ENCODE results near the gene TRH. TPM values are rescaled to one million over a fixed set of nuclear protein-coding genes. Genes with fewer than 3 reads are reported as not detected.

Gene TRH
- total RNA-seq, 4 donors from 2014 or later: not detected

GRCh38 chr3:129983561-129983960 lies 9.0 kb downstream of the TRH start:
- Histone ChIP-seq H3K27ac (no peak overlapping the region), H3K4me3 (no peak overlapping the region), H3K4me1 (no peaks in the 10 kb centered on the region), H3K9me3 (no peaks in the 10 kb centered on the region), H3K36me3 (no peaks in the 10 kb centered on the region), H3K27me3 (no peaks in the 10 kb centered on the region)
- no peak for DNase-seq
- TF ChIP-seq CTCF (IDR thresholded peaks at IDR 0.05) (no peak), POLR2A (IDR thresholded peaks at IDR 0.05) (no peak)

- Histone ChIP-seq H3K4me3 (no peak overlapping the region), H3K27ac (no peak overlapping the region), H3K4me1 (no peaks in the 10 kb centered on the region), H3K9me3 (no peaks in the 10 kb centered on the region), H3K36me3 (no peaks in the 10 kb centered on the region), H3K27me3 (no peaks in the 10 kb centered on the region)
- TF ChIP-seq CTCF (IDR thresholded peaks at IDR 0.05) (no peak), POLR2A (IDR thresholded peaks at IDR 0.05) (no peak)
- no peak for DNase-seq
Observed at GRCh38 chr3:129984125-129984524, 9.6 kb downstream of the TRH start.

GRCh38 chr3:129985113-129985512 lies 10.6 kb downstream of the TRH start:
- Histone ChIP-seq H3K4me1 (no peaks in the 10 kb centered on the region), H3K4me3 (no peak overlapping the region), H3K9me3 (no peaks in the 10 kb centered on the region), H3K36me3 (no peaks in the 10 kb centered on the region), H3K27ac (no peak overlapping the region), H3K27me3 (no peaks in the 10 kb centered on the region)
- DNase-seq: no peak
- TF ChIP-seq CTCF (IDR thresholded peaks at IDR 0.05) (no peak), POLR2A (IDR thresholded peaks at IDR 0.05) (no peak)

- TF ChIP-seq POLR2A (IDR thresholded peaks at IDR 0.05): no peak
- TF ChIP-seq CTCF (IDR thresholded peaks at IDR 0.05): no peak
- H3K9me3 ChIP-seq: no peaks in the 10 kb centered on the region
Observed at GRCh38 chr3:129988429-129988828, 13.9 kb downstream of the TRH start.

GRCh38 chr3:129989414-129989813 lies 14.9 kb downstream of the TRH start:
- no peak for DNase-seq
- H3K4me1 ChIP-seq: no peaks in the 10 kb centered on the region
- H3K36me3 ChIP-seq: no peaks in the 10 kb centered on the region
- H3K27ac ChIP-seq: no peak overlapping the region
- H3K9me3 ChIP-seq: no peaks in the 10 kb centered on the region
- no peaks in the 10 kb centered on the region for H3K27me3 ChIP-seq
- no peak for TF ChIP-seq CTCF (IDR thresholded peaks at IDR 0.05)
- no peak overlapping the region for H3K4me3 ChIP-seq

More at GRCh38 chr3:129988429-129988828, 13.9 kb downstream of the TRH start:
- no peak overlapping the region for H3K27ac ChIP-seq
- no peaks in the 10 kb centered on the region for H3K36me3 ChIP-seq
- H3K4me1 ChIP-seq: no peaks in the 10 kb centered on the region
- peak in 1 of 3 donors; percentile 7 for DNase-seq
- H3K27me3 ChIP-seq: no peaks in the 10 kb centered on the region
- H3K4me3 ChIP-seq: no peak overlapping the region

- no peaks in the 10 kb centered on the region for H3K4me1 ChIP-seq
- DNase-seq: no peak
- H3K4me3 ChIP-seq: no peak overlapping the region
- H3K27ac ChIP-seq: no peak overlapping the region
- TF ChIP-seq POLR2A (IDR thresholded peaks at IDR 0.05): no peak
- H3K36me3 ChIP-seq: no peaks in the 10 kb centered on the region
- H3K27me3 ChIP-seq: no peaks in the 10 kb centered on the region
- H3K9me3 ChIP-seq: no peaks in the 10 kb centered on the region
Observed at GRCh38 chr3:129992781-129993180, 18.3 kb downstream of the TRH start.

Measured in Peyer's patch (tissue), 4 donors.